Keratinocyte (primary cell): Measurements from ENCODE around the gene DDR2. TPM values are rescaled to one million over a fixed set of nuclear protein-coding genes. Genes with fewer than 3 reads are reported as not detected.
A peak's percentile ranks its signal among the peaks of the same experiment; 100 is the strongest.

Experiments
- DNase-seq: peaks from one replicate; pipeline ENCODE4 v3.0.0-alpha.2; 2011; ENCODE audit warnings: low read depth, missing footprints, low spot score
- FAIRE-seq: peaks from 2 replicates; lab custom pipeline; 2011; peaks lifted over from hg19 to GRCh38; lab: Jason Lieb, UNC
- H2AFZ ChIP-seq: 2 replicates; pipeline ENCODE4 v1.6.0; 2012; ENCODE audit warnings: low read length, control low read depth, inconsistent platforms; ENCODE audit not compliant: control insufficient read depth
- H3K27ac ChIP-seq: 2 replicates; pipeline ENCODE4 v1.5.1; 2011; ENCODE audit warnings: low read length; ENCODE audit not compliant: control insufficient read depth, insufficient read depth
- H3K27me3 ChIP-seq: 3 replicates; pipeline ENCODE4 v1.6.0; 2011; ENCODE audit warnings: low read length; ENCODE audit not compliant: control insufficient read depth, insufficient read depth; ENCODE audit errors: extremely low read depth
- H3K36me3 ChIP-seq, 2 experiments: 2 replicates in 1 of 2; 3 replicates in 1 of 2; pipeline ENCODE4 v1.5.1; 2011; ENCODE audit warnings: low read length in 2 of 2, mild to moderate bottlenecking in 1 of 2; ENCODE audit not compliant: control insufficient read depth in 2 of 2, insufficient read depth in 2 of 2; ENCODE audit errors: extremely low read depth in 1 of 2
- H3K4me1 ChIP-seq: 3 replicates; pipeline ENCODE4 v1.5.1; 2011; ENCODE audit warnings: low read length; ENCODE audit not compliant: control insufficient read depth, insufficient read depth; ENCODE audit errors: extremely low read depth
- H3K4me2 ChIP-seq: 3 replicates; pipeline ENCODE4 v1.6.0; 2011; ENCODE audit warnings: low read depth, low read length; ENCODE audit not compliant: control insufficient read depth, insufficient read depth; ENCODE audit errors: extremely low read depth
- H3K4me3 ChIP-seq, 3 experiments: fragments of 200-600 bp in 1 of 3; sonication (generic) in 1 of 3; 2 replicates in 2 of 3; 3 replicates in 1 of 3; pipeline ENCODE4 v1.5.1; 2011 to 2016; ENCODE audit warnings: low read length in 3 of 3, mild to moderate bottlenecking in 3 of 3, control low read depth in 2 of 3, inconsistent platforms in 1 of 3, low read depth in 1 of 3, mixed read lengths in 1 of 3, mixed run types in 1 of 3, moderate library complexity in 1 of 3; ENCODE audit not compliant: control insufficient read depth in 2 of 3, insufficient read depth in 2 of 3; ENCODE audit errors: extremely low read depth in 1 of 3
- H3K79me2 ChIP-seq: 2 replicates; pipeline ENCODE4 v1.6.0; 2012; ENCODE audit warnings: low read length; ENCODE audit not compliant: control insufficient read depth, insufficient read depth
- H3K9ac ChIP-seq: 3 replicates; pipeline ENCODE4 v1.6.0; 2011; ENCODE audit warnings: low read length; ENCODE audit not compliant: control insufficient read depth, insufficient read depth; ENCODE audit errors: extremely low read depth
- H3K9me1 ChIP-seq: 3 replicates; pipeline ENCODE4 v1.6.0; 2011; ENCODE audit warnings: low read length; ENCODE audit not compliant: control insufficient read depth, insufficient read depth; ENCODE audit errors: extremely low read depth
- H3K9me3 ChIP-seq: 2 replicates; pipeline ENCODE4 v1.5.1; 2012; ENCODE audit warnings: low read depth, low read length; ENCODE audit not compliant: control insufficient read depth
- H4K20me1 ChIP-seq: 3 replicates; pipeline ENCODE4 v1.6.0; 2011; ENCODE audit warnings: low read length; ENCODE audit not compliant: control insufficient read depth, insufficient read depth; ENCODE audit errors: extremely low read depth
- EZH2 ChIP-seq: IDR thresholded peaks from one replicate; pipeline ENCODE4 v1.6.1; 2012; ENCODE audit warnings: inconsistent platforms, mild to moderate bottlenecking, low read length, moderate library complexity
- dilution Hi-C: fragments of 300-500 bp; cut with MboI; formaldehyde crosslinking; loops from one replicate; pipeline ENCODE4 v1.7.0; 2020; ENCODE audit warnings: low sequenced_read_pairs; ENCODE audit not compliant: extremely low pct_ligation_motif_present
- polyA plus RNA-seq, 5 experiments: library from polyadenylated mRNA; depleted of rRNA in 3 of 5; stranded (reverse) in 3 of 5; stranded (forward) in 1 of 5; unstranded in 1 of 5; fragments of >200 nt; gene quantifications; 1 replicate in 1 of 5; 2 replicates in 3 of 5; 3 replicates in 1 of 5; pipeline versions ENCODE4 v1.2.1 to v1.2.3, GENCODE V29; 2011 to 2012; ENCODE audit warnings: missing spikeins in 2 of 5, low read depth in 1 of 5, low replicate concordance in 1 of 5
- TF ChIP-seq, protein P1 (sequence below), 3 experiments: IDR thresholded peaks in 1 of 3; conservative IDR thresholded peaks in 1 of 3; optimal IDR thresholded peaks in 1 of 3; 2 replicates in 2 of 3; 3 replicates in 1 of 3; pipeline versions ENCODE3 to v1.5.1; 2011; ENCODE audit warnings: low read length in 3 of 3, mild to moderate bottlenecking in 3 of 3, moderate library complexity in 2 of 3, control low read depth in 1 of 3, inconsistent platforms in 1 of 3; ENCODE audit not compliant: insufficient read depth in 2 of 3; ENCODE audit errors: extremely low read depth in 1 of 3

The DDR2 gene
- polyA plus RNA-seq, 1 donor (not counting 4 experiments of a cell fraction or from before 2014, with no cell fraction given) = 0.39 TPM

DNA sequence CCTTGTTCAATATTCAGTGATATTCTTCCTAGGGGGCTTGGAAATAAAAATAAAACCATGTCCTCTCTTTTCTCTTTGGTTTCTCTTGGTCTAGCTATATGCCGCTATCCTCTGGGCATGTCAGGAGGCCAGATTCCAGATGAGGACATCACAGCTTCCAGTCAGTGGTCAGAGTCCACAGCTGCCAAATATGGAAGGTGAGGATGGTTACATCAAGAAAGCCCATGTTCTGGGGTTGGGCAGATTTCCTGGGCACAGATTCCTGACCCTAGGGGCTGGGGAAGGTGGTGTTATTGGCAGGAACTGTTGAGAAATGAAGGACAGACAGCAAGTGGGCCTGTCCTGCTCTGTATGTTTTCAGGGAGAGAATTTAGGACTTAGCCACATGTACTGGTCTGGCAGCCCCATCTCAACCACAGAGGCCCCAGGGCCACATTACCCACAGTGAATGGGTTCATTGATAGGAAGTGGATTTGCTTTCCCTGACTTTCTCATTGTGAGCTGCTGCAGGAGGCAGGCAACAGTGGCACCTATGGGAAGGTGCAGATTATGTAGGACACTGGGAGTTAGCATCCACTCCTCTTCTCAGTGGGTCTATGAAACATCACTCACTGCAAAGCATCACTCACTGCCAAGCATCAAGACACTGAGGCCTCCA is 120.9 kb downstream of the DDR2 start:
- no peak for DNase-seq
- Histone ChIP-seq H3K27ac (no peak overlapping the region), H3K27me3 (no peaks in the 10 kb centered on the region), H3K9me3 (no peaks in the 10 kb centered on the region), H2AFZ (no peak overlapping the region), H3K9ac (no peak overlapping the region), H3K36me3 (no peaks in the 10 kb centered on the region), H4K20me1 (no peaks in the 10 kb centered on the region), H3K4me3 (no peak overlapping the region), H3K79me2 (no peaks in the 10 kb centered on the region), H3K4me1 (peaks cover 10% of the 10 kb centered on the region), H3K4me2 (no peak overlapping the region), H3K9me1 (no peaks in the 10 kb centered on the region)
- dilution Hi-C loops = no loop called here
- FAIRE-seq = no peak
- TF ChIP-seq, protein P1, sequence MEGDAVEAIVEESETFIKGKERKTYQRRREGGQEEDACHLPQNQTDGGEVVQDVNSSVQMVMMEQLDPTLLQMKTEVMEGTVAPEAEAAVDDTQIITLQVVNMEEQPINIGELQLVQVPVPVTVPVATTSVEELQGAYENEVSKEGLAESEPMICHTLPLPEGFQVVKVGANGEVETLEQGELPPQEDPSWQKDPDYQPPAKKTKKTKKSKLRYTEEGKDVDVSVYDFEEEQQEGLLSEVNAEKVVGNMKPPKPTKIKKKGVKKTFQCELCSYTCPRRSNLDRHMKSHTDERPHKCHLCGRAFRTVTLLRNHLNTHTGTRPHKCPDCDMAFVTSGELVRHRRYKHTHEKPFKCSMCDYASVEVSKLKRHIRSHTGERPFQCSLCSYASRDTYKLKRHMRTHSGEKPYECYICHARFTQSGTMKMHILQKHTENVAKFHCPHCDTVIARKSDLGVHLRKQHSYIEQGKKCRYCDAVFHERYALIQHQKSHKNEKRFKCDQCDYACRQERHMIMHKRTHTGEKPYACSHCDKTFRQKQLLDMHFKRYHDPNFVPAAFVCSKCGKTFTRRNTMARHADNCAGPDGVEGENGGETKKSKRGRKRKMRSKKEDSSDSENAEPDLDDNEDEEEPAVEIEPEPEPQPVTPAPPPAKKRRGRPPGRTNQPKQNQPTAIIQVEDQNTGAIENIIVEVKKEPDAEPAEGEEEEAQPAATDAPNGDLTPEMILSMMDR (optimal IDR thresholded peaks at IDR 0.05 in 1 of 3, IDR thresholded peaks at IDR 0.05 in 1 of 3, conservative IDR thresholded peaks at IDR 0.05 in 1 of 3; ENCODE audit: extremely low read depth in 1 of 3, insufficient read depth in 2 of 3, low read length in 3 of 3) = peak in 2 of 3 experiments; percentile 33 to 56
- no peak for TF ChIP-seq EZH2

GRCh38 chr1:162753998-162754585 is 121.8 kb downstream of the DDR2 start:
- Histone ChIP-seq H3K4me2 (no peak overlapping the region), H3K4me3 (no peak overlapping the region), H3K36me3 (no peaks in the 10 kb centered on the region), H3K9me3 (no peaks in the 10 kb centered on the region), H4K20me1 (no peaks in the 10 kb centered on the region), H3K4me1 (peaks cover 10% of the 10 kb centered on the region), H3K79me2 (no peaks in the 10 kb centered on the region), H2AFZ (no peak overlapping the region), H3K9me1 (no peaks in the 10 kb centered on the region), H3K9ac (no peak overlapping the region), H3K27ac (no peak overlapping the region), H3K27me3 (no peaks in the 10 kb centered on the region)
- dilution Hi-C loops = no loop called here
- DNase-seq = no peak
- TF ChIP-seq, protein P1 (optimal IDR thresholded peaks at IDR 0.05 in 1 of 3, IDR thresholded peaks at IDR 0.05 in 1 of 3, conservative IDR thresholded peaks at IDR 0.05 in 1 of 3; ENCODE audit: extremely low read depth in 1 of 3, insufficient read depth in 2 of 3, low read length in 3 of 3) = no peak
- no peak for TF ChIP-seq EZH2
- FAIRE-seq = no peak
